Liver (tissue), 3 donors: ENCODE measurements around the gene UMAD1.

Experiments used
- CTCF ChIP-seq: fragments of 150-350 bp; IDR thresholded peaks from 2 replicates; pipeline ENCODE4 v1.5.1; 2017; ENCODE audit warnings: improper control_type of control experiment, low read depth, low read length; ENCODE audit not compliant: missing input control
- EGR1 ChIP-seq, 2 donors: IDR thresholded peaks; 2 replicates each; pipeline ENCODE4 v1.6.1; 2016 to 2018; ENCODE audit warnings: antibody characterized with exemption in 2 of 2, low read depth in 2 of 2
- JUND ChIP-seq, 2 donors: IDR thresholded peaks; 2 replicates each; pipeline ENCODE4 v1.6.1; 2016; ENCODE audit warnings: antibody characterized with exemption in 2 of 2
- MAX ChIP-seq: IDR thresholded peaks from 2 replicates; pipeline ENCODE4 v1.6.1; 2016; ENCODE audit warnings: antibody characterized with exemption
- SP1 ChIP-seq: IDR thresholded peaks from 2 replicates; pipeline ENCODE4 v1.6.1; 2018; ENCODE audit warnings: antibody characterized with exemption, mild to moderate bottlenecking
- YY1 ChIP-seq: IDR thresholded peaks from 2 replicates; pipeline ENCODE4 v1.6.1; 2016; ENCODE audit warnings: antibody characterized with exemption, mild to moderate bottlenecking
- TF ChIP-seq, protein P1 (sequence below): IDR thresholded peaks from 2 replicates; pipeline ENCODE4 v1.6.1; 2016; ENCODE audit warnings: antibody characterized with exemption
- donor health status: healthy.
- donor health status: healthy.

GRCh38 chr7:7912937-7913336 is 272.4 kb downstream of the UMAD1 start:
- TF ChIP-seq SP1 (no peak), YY1 (no peak), JUND (IDR thresholded peaks at IDR 0.05) (no peak), CTCF (no peak), EGR1 (IDR thresholded peaks at IDR 0.05; ENCODE audit: low read depth in 2 of 2) (no peak), MAX (no peak)
- TF ChIP-seq, protein P1, sequence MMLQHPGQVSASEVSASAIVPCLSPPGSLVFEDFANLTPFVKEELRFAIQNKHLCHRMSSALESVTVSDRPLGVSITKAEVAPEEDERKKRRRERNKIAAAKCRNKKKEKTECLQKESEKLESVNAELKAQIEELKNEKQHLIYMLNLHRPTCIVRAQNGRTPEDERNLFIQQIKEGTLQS = no peak
